H9 (cell line): ENCODE results near the gene MYOF. TPM values are rescaled to one million over a fixed set of nuclear protein-coding genes. Genes with fewer than 3 reads are reported as not detected.

Experiments used
- DNase-seq: peaks from one replicate; pipeline ENCODE4 v3.0.0-alpha.2; 2017
- H2AFZ ChIP-seq: one replicate; pipeline ENCODE4 v1.6.1; 2013; ENCODE audit warnings: mild to moderate bottlenecking, low read length, control low read depth, moderate library complexity
- H2AK5ac ChIP-seq: 2 replicates; pipeline ENCODE4 v1.6.1; 2013; ENCODE audit warnings: low read length, control low read depth, mixed read lengths; ENCODE audit not compliant: insufficient read length
- H2BK120ac ChIP-seq: one replicate; pipeline ENCODE4 v1.6.1; 2013; ENCODE audit warnings: low read depth, mild to moderate bottlenecking, low read length, control low read depth, inconsistent platforms; ENCODE audit not compliant: poor library complexity, severe bottlenecking
- H2BK12ac ChIP-seq: 2 replicates; pipeline ENCODE4 v1.6.1; 2013; ENCODE audit warnings: low read length, control low read depth, mixed read lengths, low read depth; ENCODE audit not compliant: insufficient read length
- H2BK15ac ChIP-seq: 2 replicates; pipeline ENCODE4 v1.6.1; 2013; ENCODE audit warnings: low read depth, low read length, control low read depth
- H2BK20ac ChIP-seq: one replicate; pipeline ENCODE4 v1.6.1; 2013; ENCODE audit warnings: low read depth, mild to moderate bottlenecking, low read length, control low read depth, inconsistent platforms; ENCODE audit not compliant: poor library complexity, severe bottlenecking
- H2BK5ac ChIP-seq: 2 replicates; pipeline ENCODE4 v1.6.1; 2013; ENCODE audit warnings: low read length, control low read depth, mixed read lengths; ENCODE audit not compliant: insufficient read length
- H3K14ac ChIP-seq: 2 replicates; pipeline ENCODE4 v1.6.1; 2013; ENCODE audit warnings: low read length, control low read depth; ENCODE audit not compliant: insufficient read depth
- H3K18ac ChIP-seq: 2 replicates; pipeline ENCODE4 v1.6.1; 2013; ENCODE audit warnings: low read depth, mild to moderate bottlenecking, mixed read lengths, low read length, control low read depth; ENCODE audit not compliant: insufficient read length
- H3K23ac ChIP-seq: 2 replicates; pipeline ENCODE4 v1.6.1; 2013; ENCODE audit warnings: low read length, control low read depth, mixed read lengths, low read depth; ENCODE audit not compliant: insufficient read length
- H3K23me2 ChIP-seq: 2 replicates; pipeline ENCODE4 v1.6.1; 2013; ENCODE audit warnings: low read depth, mild to moderate bottlenecking, mixed read lengths, low read length, control low read depth; ENCODE audit not compliant: insufficient read length, poor library complexity, severe bottlenecking
- H3K27ac ChIP-seq: 2 replicates; pipeline ENCODE4 v1.5.1; 2013; ENCODE audit warnings: low read length, control low read depth, mixed read lengths, low read depth; ENCODE audit not compliant: insufficient read length
- H3K27me3 ChIP-seq: 2 replicates; pipeline ENCODE4 v1.6.1; 2013; ENCODE audit warnings: low read length, control low read depth, inconsistent platforms; ENCODE audit not compliant: insufficient read depth
- H3K4ac ChIP-seq: 2 replicates; pipeline ENCODE4 v1.6.1; 2013; ENCODE audit warnings: low read depth, mild to moderate bottlenecking, control low read depth, inconsistent platforms, low read length, moderate library complexity
- H3K4me1 ChIP-seq: 2 replicates; pipeline ENCODE4 v1.6.1; 2013; ENCODE audit warnings: low read length, control low read depth, inconsistent platforms; ENCODE audit not compliant: insufficient read depth
- H3K4me2 ChIP-seq: 2 replicates; pipeline ENCODE4 v1.6.1; 2013; ENCODE audit warnings: low read length, control low read depth, mixed read lengths; ENCODE audit not compliant: insufficient read length, insufficient read depth
- H3K56ac ChIP-seq: 2 replicates; pipeline ENCODE4 v1.6.1; 2013; ENCODE audit warnings: low read depth, mild to moderate bottlenecking, mixed read lengths, low read length, control low read depth; ENCODE audit not compliant: insufficient read length
- H3K79me1 ChIP-seq: 2 replicates; pipeline ENCODE4 v1.6.1; 2013; ENCODE audit warnings: low read depth, mild to moderate bottlenecking, moderate library complexity, low read length, control low read depth, inconsistent platforms; ENCODE audit not compliant: insufficient read depth, poor library complexity, severe bottlenecking
- H3K79me2 ChIP-seq: 2 replicates; pipeline ENCODE4 v1.6.1; 2013; ENCODE audit warnings: low read length, control low read depth, inconsistent platforms; ENCODE audit not compliant: insufficient read depth
- H3K9ac ChIP-seq: 2 replicates; pipeline ENCODE4 v1.6.1; 2013; ENCODE audit warnings: low read length, control low read depth, mixed read lengths; ENCODE audit not compliant: insufficient read length; ENCODE audit errors: extremely low read depth
- H3K9me3 ChIP-seq: one replicate; pipeline ENCODE4 v1.6.1; 2013; ENCODE audit warnings: low read depth, low read length, inconsistent platforms; ENCODE audit not compliant: control insufficient read depth
- H3T11ph ChIP-seq: one replicate; pipeline ENCODE4 v1.6.1; 2013; ENCODE audit warnings: mild to moderate bottlenecking, low read length, control low read depth, inconsistent platforms
- H4K20me1 ChIP-seq: one replicate; pipeline ENCODE4 v1.6.1; 2013; ENCODE audit not compliant: control insufficient read depth, insufficient read length, insufficient read depth
- H4K5ac ChIP-seq: 2 replicates; pipeline ENCODE4 v1.6.1; 2013; ENCODE audit warnings: low read depth, mild to moderate bottlenecking, mixed read lengths, low read length, control low read depth; ENCODE audit not compliant: insufficient read length
- H4K8ac ChIP-seq: replicated peaks from 2 replicates; pipeline ENCODE4 v1.6.1; 2013; ENCODE audit warnings: low read length, control low read depth, mixed read lengths, low read depth; ENCODE audit not compliant: insufficient read length
- H4K91ac ChIP-seq: 2 replicates; pipeline ENCODE4 v1.6.1; 2013; ENCODE audit warnings: low read depth, mild to moderate bottlenecking, moderate library complexity, mixed read lengths, low read length, control low read depth; ENCODE audit not compliant: insufficient read length
- H3K27ac Mint-ChIP-seq, 3 experiments: 2 replicates in 2 of 3; 3 replicates in 1 of 3; pipeline ENCODE4 v1.8.0; 2020 to 2021; ENCODE audit warnings: mixed read lengths in 3 of 3, mild to moderate bottlenecking in 1 of 3, moderate library complexity in 1 of 3
- H3K27me3 Mint-ChIP-seq: 2 replicates; pipeline ENCODE4 v1.8.0; 2021; ENCODE audit warnings: low read depth, mild to moderate bottlenecking, moderate library complexity, mixed read lengths
- H3K36me3 Mint-ChIP-seq, 3 experiments: 2 replicates in 2 of 3; 3 replicates in 1 of 3; pipeline ENCODE4 v1.8.0; 2020 to 2021; ENCODE audit warnings: low read depth in 3 of 3, mixed read lengths in 3 of 3; ENCODE audit not compliant: insufficient read depth in 1 of 3
- H3K4me1 Mint-ChIP-seq, 2 experiments: 2 replicates each; pipeline ENCODE4 v1.8.0; 2020; ENCODE audit warnings: mixed read lengths in 2 of 2
- H3K4me3 Mint-ChIP-seq, 2 experiments: 2 replicates in 1 of 2; 3 replicates in 1 of 2; pipeline ENCODE4 v1.8.0; 2020 to 2021; ENCODE audit warnings: mild to moderate bottlenecking in 2 of 2, mixed read lengths in 2 of 2, moderate library complexity in 1 of 2
- H3K9me3 Mint-ChIP-seq, 2 experiments: 2 replicates in 1 of 2; 3 replicates in 1 of 2; pipeline ENCODE4 v1.8.0; 2020; ENCODE audit warnings: mild to moderate bottlenecking in 2 of 2, mixed read lengths in 2 of 2, moderate library complexity in 1 of 2
- WGBS: extraction: QIAGEN DNeasy Blood & Tissue Kit; methylation state at CpG from one replicate; pipeline ENCODE4 v1.1.7; 2013; ENCODE audit warnings: missing lambda C conversion rate, low lambda C conversion rate, mixed read lengths; ENCODE audit not compliant: insufficient read length; ENCODE audit errors: extremely low coverage; 5-methylcytosine and 5-hydroxymethylcytosine counted together
- total RNA-seq: library from RNA; stranded (reverse); gene quantifications from 2 replicates; pipeline ENCODE4 v1.2.1, GENCODE V29; 2021
- TF ChIP-seq, protein P1 (sequence below): fragments of 200-600 bp; sonication (generic); conservative IDR thresholded peaks from 3 replicates; pipeline ENCODE4 v1.8.0; 2021; ENCODE audit warnings: antibody characterized with exemption, mild to moderate bottlenecking

The MYOF gene
- total RNA-seq, 1 experiment from 2014 or later, result 2.8 TPM

DNA sequence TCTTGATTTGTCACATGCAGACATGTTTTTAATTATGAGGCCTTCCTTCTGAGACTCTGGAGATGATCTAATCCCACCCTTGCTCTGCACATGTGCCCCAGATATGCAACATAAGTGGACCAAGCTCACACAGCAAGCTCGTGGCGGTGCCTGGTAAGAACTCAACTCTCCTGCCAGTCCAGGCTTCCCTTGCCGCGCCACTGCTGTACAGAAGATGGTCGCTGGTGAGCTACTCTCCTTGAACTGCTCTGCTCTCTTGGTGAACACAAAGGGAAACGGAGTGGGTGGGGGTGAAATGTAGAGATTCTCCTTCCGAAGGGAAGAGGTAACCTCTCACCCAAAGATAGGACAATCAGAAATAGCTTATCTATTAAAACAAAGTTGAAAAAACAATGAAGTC is 25.7 kb downstream of the MYOF start:
- H3K18ac ChIP-seq, result peak overlapping the region; percentile 75
- no peaks in the 10 kb centered on the region for H3K36me3 Mint-ChIP-seq
- H4K91ac ChIP-seq, result no peak overlapping the region
- no peak overlapping the region for H3K27ac ChIP-seq
- no peaks in the 10 kb centered on the region for H3K9me3 ChIP-seq
- H3K4me1 Mint-ChIP-seq, result peaks cover 27 to 29% of the 10 kb centered on the region in 2 experiments
- H3K4ac ChIP-seq, result no peak overlapping the region
- no peak overlapping the region for H2AFZ ChIP-seq
- H3K9me3 Mint-ChIP-seq, result no peaks in the 10 kb centered on the region
- WGBS, result no CpG with 5 or more reads among the region's 7 CpGs
- H4K5ac ChIP-seq, result no peak overlapping the region
- H2BK12ac ChIP-seq, result peak overlapping the region; percentile 45
- no peaks in the 10 kb centered on the region for H4K20me1 ChIP-seq
- no peak overlapping the region for H2BK20ac ChIP-seq
- DNase-seq, result no peak
- no peak overlapping the region for H3K56ac ChIP-seq
- H3K4me3 Mint-ChIP-seq, result no peak overlapping the region
- TF ChIP-seq, protein P1, sequence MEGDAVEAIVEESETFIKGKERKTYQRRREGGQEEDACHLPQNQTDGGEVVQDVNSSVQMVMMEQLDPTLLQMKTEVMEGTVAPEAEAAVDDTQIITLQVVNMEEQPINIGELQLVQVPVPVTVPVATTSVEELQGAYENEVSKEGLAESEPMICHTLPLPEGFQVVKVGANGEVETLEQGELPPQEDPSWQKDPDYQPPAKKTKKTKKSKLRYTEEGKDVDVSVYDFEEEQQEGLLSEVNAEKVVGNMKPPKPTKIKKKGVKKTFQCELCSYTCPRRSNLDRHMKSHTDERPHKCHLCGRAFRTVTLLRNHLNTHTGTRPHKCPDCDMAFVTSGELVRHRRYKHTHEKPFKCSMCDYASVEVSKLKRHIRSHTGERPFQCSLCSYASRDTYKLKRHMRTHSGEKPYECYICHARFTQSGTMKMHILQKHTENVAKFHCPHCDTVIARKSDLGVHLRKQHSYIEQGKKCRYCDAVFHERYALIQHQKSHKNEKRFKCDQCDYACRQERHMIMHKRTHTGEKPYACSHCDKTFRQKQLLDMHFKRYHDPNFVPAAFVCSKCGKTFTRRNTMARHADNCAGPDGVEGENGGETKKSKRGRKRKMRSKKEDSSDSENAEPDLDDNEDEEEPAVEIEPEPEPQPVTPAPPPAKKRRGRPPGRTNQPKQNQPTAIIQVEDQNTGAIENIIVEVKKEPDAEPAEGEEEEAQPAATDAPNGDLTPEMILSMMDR, result no peak
- H2AK5ac ChIP-seq, result no peak overlapping the region
- H3K27me3 Mint-ChIP-seq, result no peaks in the 10 kb centered on the region
- H3K14ac ChIP-seq, result no peak overlapping the region
- no peaks in the 10 kb centered on the region for H3K27me3 ChIP-seq
- peaks cover 2% of the 10 kb centered on the region for H3K4me1 ChIP-seq
- H2BK5ac ChIP-seq, result no peak overlapping the region
- no peaks in the 10 kb centered on the region for H3K79me2 ChIP-seq
- H4K8ac ChIP-seq, result no peak overlapping the region
- no peaks in the 10 kb centered on the region for H3K23me2 ChIP-seq
- H2BK15ac ChIP-seq, result no peak overlapping the region
- no peaks in the 10 kb centered on the region for H3K79me1 ChIP-seq
- no peak overlapping the region for H2BK120ac ChIP-seq
- H3K9ac ChIP-seq, result no peak overlapping the region
- no peak overlapping the region for H3K4me2 ChIP-seq
- no peak overlapping the region for H3K23ac ChIP-seq
- no peak overlapping the region for H3T11ph ChIP-seq
- no peak overlapping the region for H3K27ac Mint-ChIP-seq
